T-cell (primary cell): ENCODE results near the gene LDLRAD4. TPM values are rescaled to one million over a fixed set of nuclear protein-coding genes. Genes with fewer than 3 reads are reported as not detected.

Experiments used
- ATAC-seq, 4 experiments: fragments of 200-7000 bp in 3 of 4; fragments of 150-1000 bp in 1 of 4; cut with Tn5 transposase; replicated peaks in 1 of 4; 1 replicate in 3 of 4; 2 replicates in 1 of 4; pipeline ENCODE4 v1.10.0; 2021; ENCODE audit warnings: moderate library complexity in 3 of 4, mild to moderate bottlenecking in 2 of 4, moderate number of reproducible peaks in 1 of 4
- CTCF ChIA-PET, 2 donors: fragments of 300-600 bp; sonication (Branson Sonifier 250); formaldehyde crosslinking; loops; one replicate each; lab custom pipeline; 2022; ENCODE audit warnings: antibody characterized with exemption in 2 of 2; lab: Charles Lee
- POLR2A ChIA-PET, 2 donors: fragments of 300-600 bp; sonication (Branson Sonifier 250); formaldehyde crosslinking; loops; one replicate each; lab custom pipeline; 2022; ENCODE audit warnings: antibody characterized with exemption in 2 of 2; lab: Charles Lee
- DNase-seq, 35 experiments: peaks; one replicate each; pipeline versions ENCODE4 v3.0.0 to v3.0.0-alpha.2; 2013 to 2023
- H3K27ac ChIP-seq: one replicate; pipeline ENCODE4 v1.5.1; 2013; ENCODE audit warnings: low read length
- H3K27me3 ChIP-seq, 2 experiments: replicated peaks in 1 of 2; 1 replicate in 1 of 2; 2 replicates in 1 of 2; pipeline versions ENCODE4 v1.6.1 to v1.7.0; 2013; ENCODE audit warnings: low read length in 1 of 2, mixed read lengths in 1 of 2; ENCODE audit not compliant: control insufficient read depth in 2 of 2, insufficient read depth in 2 of 2; ENCODE audit errors: extremely low read depth in 1 of 2
- H3K36me3 ChIP-seq, 2 donors: 1 replicate in 1 of 2; 2 replicates in 1 of 2; pipeline versions ENCODE4 v1.6.1 to v1.7.0; 2013; ENCODE audit warnings: low read length in 1 of 2; ENCODE audit not compliant: control insufficient read depth in 2 of 2, insufficient read depth in 1 of 2; ENCODE audit errors: extremely low read depth in 1 of 2
- H3K4me1 ChIP-seq, 2 experiments: 1 replicate in 1 of 2; 2 replicates in 1 of 2; pipeline versions ENCODE4 v1.6.1 to v1.7.0; 2013; ENCODE audit warnings: low read length in 2 of 2, mixed read lengths in 1 of 2; ENCODE audit not compliant: insufficient read depth in 2 of 2, control insufficient read depth in 1 of 2; ENCODE audit errors: extremely low read depth in 1 of 2
- H3K4me3 ChIP-seq, 2 donors: 1 replicate in 1 of 2; 2 replicates in 1 of 2; pipeline versions ENCODE4 v1.5.1 to v1.7.0; 2013; ENCODE audit warnings: mild to moderate bottlenecking in 2 of 2, low read length in 1 of 2, moderate library complexity in 1 of 2; ENCODE audit not compliant: control insufficient read depth in 1 of 2; ENCODE audit errors: extremely low read depth in 1 of 2
- H3K9me3 ChIP-seq: 2 replicates; pipeline ENCODE4 v1.7.0; 2013
- H3K27ac Mint-ChIP-seq, 2 donors: one replicate each; pipeline ENCODE4 v1.8.0; 2020 to 2021; ENCODE audit warnings: mild to moderate bottlenecking in 2 of 2, mixed read lengths in 2 of 2
- H3K27me3 Mint-ChIP-seq, 2 donors: one replicate each; pipeline ENCODE4 v1.8.0; 2021 to 2022; ENCODE audit warnings: mixed read lengths in 2 of 2
- H3K36me3 Mint-ChIP-seq: one replicate; pipeline ENCODE4 v1.8.0; 2021; ENCODE audit warnings: mixed read lengths
- H3K4me1 Mint-ChIP-seq, 3 donors: one replicate each; pipeline ENCODE4 v1.8.0; 2020 to 2022; ENCODE audit warnings: mixed read lengths in 3 of 3, mild to moderate bottlenecking in 1 of 3
- H3K4me3 Mint-ChIP-seq, 3 donors: one replicate each; pipeline ENCODE4 v1.8.0; 2020 to 2022; ENCODE audit warnings: mild to moderate bottlenecking in 3 of 3, mixed read lengths in 3 of 3, moderate library complexity in 3 of 3
- H3K9me3 Mint-ChIP-seq, 3 donors: one replicate each; pipeline ENCODE4 v1.8.0; 2020 to 2022; ENCODE audit warnings: mixed read lengths in 3 of 3
- WGBS: methylation state at CpG from one replicate; pipeline ENCODE4 v1.1.5; 2013; ENCODE audit warnings: missing lambda C conversion rate; ENCODE audit not compliant: insufficient coverage; 5-methylcytosine and 5-hydroxymethylcytosine counted together
- total RNA-seq, 35 experiments: library from RNA in 6 of 35; stranded (reverse) in 6 of 35; fragments of 120-200 nt in 1 of 35; gene quantifications; one replicate each; pipeline versions ENCODE4 v1.2.1 to v1.2.4 and lab custom pipeline; 2013 to 2026

Gene LDLRAD4
- total RNA-seq, 5 donors from 2014 or later (not counting 1 experiment from before 2014, with no cell fraction given), result 57.6 to 80.8 (median 72.4) TPM

DNA sequence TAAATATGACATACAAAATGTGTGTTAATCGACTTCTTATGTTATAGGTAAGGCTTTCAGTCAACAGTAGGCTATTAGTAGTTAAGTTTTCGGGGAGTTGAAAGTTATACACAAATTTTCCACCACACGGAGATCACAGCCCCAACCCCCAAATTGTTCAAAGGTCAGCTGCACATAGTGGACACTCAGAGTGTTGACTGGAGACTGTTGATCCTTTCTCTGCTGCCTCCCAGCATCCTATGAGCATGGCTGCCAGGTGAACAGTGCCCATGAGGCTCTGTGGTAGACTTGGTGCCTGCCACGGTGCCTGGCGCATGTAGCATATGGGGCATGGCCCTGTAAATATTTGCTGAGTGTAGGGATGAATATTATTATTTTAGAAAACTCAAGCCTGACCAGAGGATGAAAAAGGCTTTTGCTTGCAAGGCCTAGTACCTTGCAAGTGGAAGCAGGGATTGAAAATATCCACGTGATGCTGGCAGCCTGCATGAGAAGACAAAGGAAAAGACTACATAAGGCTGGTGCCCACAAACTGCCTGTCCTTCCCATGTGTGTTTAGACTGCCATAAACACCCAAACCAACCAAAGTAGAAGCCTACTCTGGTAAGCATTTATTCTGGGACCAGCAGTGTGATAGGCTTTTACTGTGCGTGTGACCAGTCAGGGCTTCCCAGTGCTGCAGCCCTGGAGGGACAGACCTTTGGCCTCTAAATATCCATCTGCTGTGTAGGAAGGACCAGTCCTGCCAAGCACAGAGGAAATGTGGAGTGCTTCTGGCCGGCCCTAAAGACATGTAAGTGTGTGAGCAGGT lies 226.1 kb downstream of the LDLRAD4 start:
- Histone ChIP-seq H3K4me3 (no peak overlapping the region), H3K27ac (no peak overlapping the region), H3K4me1 (peaks cover 16 to 24% of the 10 kb centered on the region in 2 experiments), H3K36me3 (no peaks in the 10 kb centered on the region), H3K27me3 (no peaks in the 10 kb centered on the region), H3K9me3 (no peaks in the 10 kb centered on the region)
- WGBS, result 85% methylated on average over 5 of the region's 8 CpGs
- ChIA-PET CTCF (no interaction called here), POLR2A (no interaction called here)
- Mint-ChIP-seq H3K4me3 (no peak overlapping the region), H3K36me3 (peaks cover 11% of the 10 kb centered on the region), H3K27me3 (no peaks in the 10 kb centered on the region), H3K9me3 (no peaks in the 10 kb centered on the region), H3K27ac (no peak overlapping the region), H3K4me1 (peaks cover 28 to 37% (median 30%) of the 10 kb centered on the region in 3 donors)
- DNase-seq, result no peak
- ATAC-seq, result no peak

DNA sequence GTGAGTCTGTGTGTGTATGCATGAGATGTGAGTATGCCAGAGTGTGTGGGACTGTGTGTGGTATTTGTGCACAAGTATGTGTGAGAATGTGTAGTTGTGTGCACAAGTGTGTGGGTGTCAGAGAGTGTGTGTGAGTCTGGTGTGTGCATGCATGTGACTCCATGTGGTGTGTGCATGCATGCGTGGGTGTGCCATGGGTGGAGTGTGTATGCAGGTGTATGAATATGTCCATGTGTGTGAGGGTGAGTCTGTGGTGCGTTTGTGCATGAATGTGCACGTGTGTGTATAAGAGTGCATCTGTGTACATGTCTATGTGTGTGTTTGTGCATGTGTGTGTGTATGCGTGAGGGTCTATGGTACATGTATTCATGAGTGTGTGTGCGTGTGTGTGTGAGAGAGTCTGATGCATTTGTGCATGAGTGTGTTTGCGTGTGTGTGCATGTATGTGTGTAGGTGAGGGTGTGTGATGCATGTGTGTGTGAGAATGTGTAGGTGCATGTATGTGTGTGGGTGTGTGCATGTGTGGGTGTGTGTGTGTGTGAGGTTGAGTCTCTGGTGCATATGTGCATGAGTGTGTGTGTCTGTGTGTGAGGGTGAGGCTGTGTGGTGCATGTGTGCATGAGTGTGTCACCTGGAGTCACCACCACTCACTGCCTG lies 226.8 kb downstream of the LDLRAD4 start:
- no peaks in the 10 kb centered on the region for H3K27me3 Mint-ChIP-seq
- H3K4me1 ChIP-seq, result peaks cover 16 to 25% of the 10 kb centered on the region in 2 experiments
- no peak overlapping the region for H3K27ac ChIP-seq
- ATAC-seq (no peak), DNase-seq (no peak)
- peaks cover 11% of the 10 kb centered on the region for H3K36me3 Mint-ChIP-seq
- no peaks in the 10 kb centered on the region for H3K27me3 ChIP-seq
- ChIA-PET POLR2A (no interaction called here), CTCF (no interaction called here)
- no peaks in the 10 kb centered on the region for H3K36me3 ChIP-seq
- H3K4me1 Mint-ChIP-seq, result peaks cover 28 to 31% (median 30%) of the 10 kb centered on the region in 3 donors
- no peak overlapping the region for H3K4me3 ChIP-seq
- no peak overlapping the region for H3K27ac Mint-ChIP-seq
- no peak overlapping the region for H3K4me3 Mint-ChIP-seq
- no peaks in the 10 kb centered on the region for H3K9me3 ChIP-seq
- 79% methylated on average over 6 of the region's 6 CpGs for WGBS
- H3K9me3 Mint-ChIP-seq, result no peaks in the 10 kb centered on the region

DNA sequence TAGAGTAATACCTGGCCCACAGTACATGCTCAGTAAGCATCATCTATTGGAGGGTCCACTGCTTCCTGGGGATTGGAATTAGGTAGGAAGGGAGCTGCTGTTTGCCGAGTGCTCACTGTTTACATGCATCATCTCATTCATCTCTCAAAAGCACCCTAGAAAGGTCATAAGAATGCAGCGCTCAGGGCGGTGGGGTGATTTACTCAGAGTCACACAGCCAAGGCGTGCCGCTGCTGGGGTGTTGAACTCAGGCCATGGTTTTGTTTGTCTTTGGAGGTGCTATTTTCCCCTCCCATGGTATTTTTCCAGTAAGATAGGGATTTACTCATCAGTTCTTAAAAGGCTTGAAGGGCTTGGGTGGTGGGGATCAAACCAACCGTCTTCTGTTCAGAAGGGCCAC lies 227.5 kb downstream of the LDLRAD4 start:
- Mint-ChIP-seq H3K27me3 (no peaks in the 10 kb centered on the region), H3K9me3 (no peaks in the 10 kb centered on the region), H3K27ac (peak overlapping the region in 1 of 2 donors; percentile 73), H3K4me1 (peaks cover 32 to 37% (median 35%) of the 10 kb centered on the region in 3 donors), H3K36me3 (peaks cover 11% of the 10 kb centered on the region), H3K4me3 (no peak overlapping the region)
- no peak for ATAC-seq
- Histone ChIP-seq H3K4me1 (peaks cover 16 to 30% of the 10 kb centered on the region in 2 experiments), H3K36me3 (no peaks in the 10 kb centered on the region), H3K9me3 (no peaks in the 10 kb centered on the region), H3K27ac (no peak overlapping the region), H3K27me3 (no peaks in the 10 kb centered on the region), H3K4me3 (no peak overlapping the region)
- ChIA-PET POLR2A (no interaction called here), CTCF (no interaction called here)
- DNase-seq, result no peak
- 100% methylated on average over 1 of the region's 6 CpGs for WGBS

DNA sequence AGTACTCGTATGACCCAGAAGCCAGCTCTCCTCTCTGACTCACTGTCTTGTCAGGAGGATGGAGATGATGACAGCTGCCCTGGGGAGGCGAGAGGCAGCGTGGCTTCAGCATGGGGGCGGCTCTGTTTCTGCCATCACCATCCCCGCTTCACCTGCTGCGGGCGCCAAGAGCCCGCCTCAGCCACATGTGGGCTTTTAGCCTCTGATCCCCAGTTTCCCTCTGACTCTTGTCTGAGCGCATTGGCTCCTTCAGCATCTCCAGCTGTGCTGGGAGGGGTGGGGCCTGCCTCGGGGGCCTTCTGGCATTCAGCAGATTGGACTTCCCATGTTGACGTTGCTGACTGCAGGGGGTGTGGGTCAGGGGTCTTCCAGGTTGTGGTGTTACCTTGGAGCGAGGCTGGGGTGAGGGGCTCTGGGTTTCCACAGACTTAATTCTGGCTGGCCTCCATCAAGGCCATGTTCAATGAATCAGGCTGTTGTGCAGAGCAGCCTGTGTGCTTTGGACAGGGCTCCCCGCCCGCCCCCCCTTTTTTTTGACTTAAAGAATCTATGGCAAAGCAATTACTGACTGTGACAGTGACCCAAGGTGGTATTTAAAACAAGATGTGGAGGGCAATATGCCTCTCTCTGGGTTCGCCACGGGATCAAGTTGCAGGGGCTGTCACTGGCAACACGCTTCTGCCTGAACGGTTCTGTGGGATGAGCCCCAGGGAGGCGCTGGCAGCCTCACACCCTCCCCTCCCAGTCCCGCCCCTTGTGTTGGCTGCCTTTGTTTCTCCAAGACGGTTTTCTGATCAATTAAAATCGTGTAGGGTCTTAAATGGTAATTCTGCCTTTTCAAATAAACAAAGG lies 228.3 kb downstream of the LDLRAD4 start:
- Mint-ChIP-seq H3K27ac (peak overlapping the region in 1 of 2 donors; percentile 73), H3K36me3 (peaks cover 11% of the 10 kb centered on the region), H3K27me3 (no peaks in the 10 kb centered on the region), H3K4me3 (no peak overlapping the region), H3K4me1 (peaks cover 32 to 42% (median 33%) of the 10 kb centered on the region in 3 donors), H3K9me3 (no peaks in the 10 kb centered on the region)
- no peaks in the 10 kb centered on the region for H3K27me3 ChIP-seq
- WGBS, result 60% methylated on average over 19 of the region's 22 CpGs
- CTCF ChIA-PET, result interaction anchor here in 1 of 2 donors (0.5 kb wide), 1 partner anchor 259 kb away, joined by 3 read pairs; no protein-coding TSS in a partner anchor
- no peak for DNase-seq
- POLR2A ChIA-PET, result no interaction called here
- H3K9me3 ChIP-seq, result no peaks in the 10 kb centered on the region
- H3K4me1 ChIP-seq, result peaks cover 18 to 33% of the 10 kb centered on the region in 2 experiments
- H3K27ac ChIP-seq, result no peak overlapping the region
- no peak for ATAC-seq
- no peak overlapping the region for H3K4me3 ChIP-seq
- H3K36me3 ChIP-seq, result no peaks in the 10 kb centered on the region

DNA sequence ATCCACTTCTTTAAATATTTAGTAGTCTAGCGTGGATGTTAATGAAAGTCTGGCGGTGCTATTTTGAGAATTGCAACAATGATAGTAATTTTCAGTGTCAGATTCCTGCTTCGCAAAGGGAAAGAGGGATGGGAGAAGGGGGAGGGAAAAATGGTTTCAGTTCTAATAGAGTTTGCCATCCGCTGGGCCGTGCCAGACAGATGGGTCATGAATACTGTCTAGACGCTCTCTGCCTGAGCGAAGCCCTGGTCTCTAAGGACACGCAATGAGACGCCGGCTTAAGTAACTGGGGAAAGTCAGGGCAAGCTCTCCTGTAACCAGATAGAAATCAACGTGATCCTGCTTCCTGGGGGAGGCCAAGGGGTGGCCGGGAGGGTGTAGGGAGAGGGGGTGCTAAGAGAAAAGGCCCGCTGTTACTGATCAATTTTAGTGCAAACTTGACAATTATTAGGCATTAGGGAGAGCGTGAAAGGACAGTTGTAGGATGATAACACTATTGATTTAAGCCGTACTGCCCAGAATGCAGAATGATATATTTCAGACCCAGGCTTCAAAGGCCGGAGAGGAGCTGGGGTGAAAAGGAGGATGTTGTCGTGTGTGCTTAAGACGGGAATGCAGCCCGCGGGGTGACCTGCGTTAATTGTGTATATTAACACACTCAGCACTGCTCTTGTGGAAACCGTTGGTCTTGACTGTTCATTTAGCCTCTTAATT lies 229.2 kb downstream of the LDLRAD4 start:
- Mint-ChIP-seq H3K9me3 (no peaks in the 10 kb centered on the region), H3K4me1 (peaks cover 32 to 35% (median 35%) of the 10 kb centered on the region in 3 donors), H3K27ac (no peak overlapping the region), H3K36me3 (peaks cover 11% of the 10 kb centered on the region), H3K27me3 (no peaks in the 10 kb centered on the region), H3K4me3 (no peak overlapping the region)
- ChIA-PET CTCF (no interaction called here), POLR2A (no interaction called here)
- ATAC-seq, result no peak
- Histone ChIP-seq H3K36me3 (no peaks in the 10 kb centered on the region), H3K9me3 (no peaks in the 10 kb centered on the region), H3K4me3 (no peak overlapping the region), H3K27ac (no peak overlapping the region), H3K27me3 (no peaks in the 10 kb centered on the region), H3K4me1 (peaks cover 18 to 30% of the 10 kb centered on the region in 2 experiments)
- 93% methylated on average over 15 of the region's 22 CpGs for WGBS
- DNase-seq, result no peak
